OCI-LY1 (cell line): ENCODE results near the gene LSM11.

Source experiments
- H2AFZ ChIP-seq: fragments of 200-600 bp; sonication (generic), shearing (Covaris generic); 2 replicates; pipeline ENCODE4 v1.6.0; 2014; ENCODE audit warnings: antibody characterized with exemption, mild to moderate bottlenecking, low read length
- H3F3A ChIP-seq: fragments of 200-600 bp; sonication (generic), shearing (Covaris generic); 2 replicates; pipeline ENCODE4 v1.6.0; 2014; ENCODE audit warnings: mild to moderate bottlenecking, antibody characterized with exemption, low read length, moderate library complexity; ENCODE audit not compliant: insufficient read depth
- H3K27ac ChIP-seq: fragments of 200-600 bp; sonication (generic); 2 replicates; pipeline ENCODE4 v1.5.1; 2014; ENCODE audit warnings: low read length, mixed run types, mild to moderate bottlenecking, low read depth; ENCODE audit not compliant: poor library complexity, severe bottlenecking
- H3K27me3 ChIP-seq: fragments of 200-600 bp; sonication (generic); 2 replicates; pipeline ENCODE4 v1.6.0; 2014; ENCODE audit warnings: antibody characterized with exemption, mild to moderate bottlenecking, low read length, moderate library complexity; ENCODE audit not compliant: insufficient read depth
- H3K36me3 ChIP-seq: fragments of 200-600 bp; sonication (generic); 2 replicates; pipeline ENCODE4 v1.6.1; 2014; ENCODE audit warnings: mild to moderate bottlenecking, antibody characterized with exemption, low read length, moderate library complexity, mixed read lengths; ENCODE audit not compliant: insufficient read depth
- H3K4me1 ChIP-seq: fragments of 200-600 bp; sonication (generic); 2 replicates; pipeline ENCODE4 v1.5.1; 2014; ENCODE audit warnings: mild to moderate bottlenecking, low read length, moderate library complexity; ENCODE audit not compliant: insufficient read depth, severe bottlenecking
- H3K4me2 ChIP-seq: fragments of 200-600 bp; sonication (generic), shearing (Covaris generic); 2 replicates; pipeline ENCODE4 v1.6.1; 2014; ENCODE audit warnings: low read length
- H3K4me3 ChIP-seq: fragments of 200-600 bp; sonication (generic); 2 replicates; pipeline ENCODE4 v1.5.1; 2014; ENCODE audit warnings: low read length, low read depth, mild to moderate bottlenecking, mixed read lengths; ENCODE audit not compliant: poor library complexity, severe bottlenecking
- H3K79me2 ChIP-seq: fragments of 200-600 bp; shearing (Covaris generic); 2 replicates; pipeline ENCODE4 v1.6.1; 2016; ENCODE audit warnings: mixed run types, low read length, mixed read lengths; ENCODE audit not compliant: insufficient read depth
- H3K9ac ChIP-seq: fragments of 200-600 bp; sonication (generic), shearing (Covaris generic); 2 replicates; pipeline ENCODE4 v1.6.1; 2014; ENCODE audit warnings: mild to moderate bottlenecking, low read length, mixed read lengths
- H3K9me2 ChIP-seq: fragments of 200-600 bp; sonication (generic), shearing (Covaris generic); 2 replicates; pipeline ENCODE4 v1.6.1; 2014; ENCODE audit warnings: low read depth, mild to moderate bottlenecking, low read length, mixed read lengths
- H3K9me3 ChIP-seq: fragments of 200-600 bp; shearing (Covaris generic); 2 replicates; pipeline ENCODE4 v1.6.1; 2014; ENCODE audit warnings: low read length, mixed read lengths
- H4K20me1 ChIP-seq: fragments of 200-600 bp; sonication (generic), shearing (Covaris generic); 2 replicates; pipeline ENCODE4 v1.6.0; 2016; ENCODE audit warnings: mild to moderate bottlenecking, low read length; ENCODE audit not compliant: insufficient read depth
- EZH2 ChIP-seq: fragments of 200-600 bp; sonication (generic), shearing (Covaris generic); IDR thresholded peaks from 2 replicates; pipeline ENCODE4 v1.8.0; 2017; ENCODE audit warnings: borderline replicate concordance, mixed run types, mild to moderate bottlenecking, antibody characterized with exemption, low read length, moderate library complexity, mixed read lengths
- TF ChIP-seq, protein P1 (sequence below): fragments of 200-600 bp; sonication (generic), shearing (Covaris generic); IDR thresholded peaks from 2 replicates; pipeline ENCODE4 v1.5.1; 2017; ENCODE audit warnings: mild to moderate bottlenecking, antibody characterized with exemption, low read length, moderate library complexity, mixed read lengths

The LSM11 gene

DNA sequence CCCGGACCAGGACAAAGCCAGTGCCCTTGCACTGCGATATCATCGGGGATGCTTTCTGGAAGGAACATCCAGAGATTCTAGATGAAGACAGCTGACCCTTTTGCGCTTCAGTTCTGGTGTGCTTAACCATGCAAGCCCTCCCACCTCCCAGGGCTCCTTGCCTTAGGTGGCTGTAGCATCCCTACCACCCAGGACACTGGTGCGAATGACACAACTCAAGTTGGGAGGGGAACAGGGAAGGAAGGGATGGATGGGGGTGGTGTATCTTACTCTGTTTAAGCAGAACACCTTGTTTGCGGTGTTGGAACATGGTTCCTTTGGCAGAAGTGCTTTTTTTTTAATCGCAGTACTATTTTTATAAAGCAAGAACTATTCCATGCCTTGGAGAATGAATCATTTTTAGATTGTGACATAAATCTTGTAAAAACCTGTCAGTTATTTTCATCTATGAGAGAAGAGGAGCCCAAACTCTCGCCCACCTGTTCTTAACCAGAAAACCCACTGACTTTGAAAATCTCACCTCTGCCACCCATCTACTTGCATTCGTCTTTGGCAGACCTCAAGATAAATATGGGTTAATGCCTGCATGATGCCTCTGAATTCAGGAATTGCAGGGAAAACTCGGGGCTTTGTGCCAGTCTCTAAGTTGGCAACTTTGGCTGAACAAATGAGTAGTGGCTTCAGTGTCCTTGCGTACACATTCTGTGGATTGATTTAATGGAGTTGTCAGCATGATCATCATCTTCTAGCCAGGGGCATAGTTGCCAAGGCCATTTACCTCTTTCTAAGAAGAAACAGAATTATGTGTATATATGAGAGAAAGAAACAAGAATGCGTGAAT lies 3.9 kb upstream of the LSM11 start:
- Histone ChIP-seq H3K36me3 (peaks cover 33% of the 10 kb centered on the region), H3K4me3 (no peak overlapping the region), H3K27ac (no peak overlapping the region), H3K9me3 (peaks cover 7% of the 10 kb centered on the region), H3K4me2 (no peak overlapping the region), H3K27me3 (no peaks in the 10 kb centered on the region), H4K20me1 (no peaks in the 10 kb centered on the region), H3K9ac (no peak overlapping the region), H3F3A (no peaks in the 10 kb centered on the region), H3K4me1 (peaks cover 11% of the 10 kb centered on the region), H3K79me2 (no peaks in the 10 kb centered on the region), H2AFZ (no peak overlapping the region), H3K9me2 (no peaks in the 10 kb centered on the region)
- TF ChIP-seq, protein P1, sequence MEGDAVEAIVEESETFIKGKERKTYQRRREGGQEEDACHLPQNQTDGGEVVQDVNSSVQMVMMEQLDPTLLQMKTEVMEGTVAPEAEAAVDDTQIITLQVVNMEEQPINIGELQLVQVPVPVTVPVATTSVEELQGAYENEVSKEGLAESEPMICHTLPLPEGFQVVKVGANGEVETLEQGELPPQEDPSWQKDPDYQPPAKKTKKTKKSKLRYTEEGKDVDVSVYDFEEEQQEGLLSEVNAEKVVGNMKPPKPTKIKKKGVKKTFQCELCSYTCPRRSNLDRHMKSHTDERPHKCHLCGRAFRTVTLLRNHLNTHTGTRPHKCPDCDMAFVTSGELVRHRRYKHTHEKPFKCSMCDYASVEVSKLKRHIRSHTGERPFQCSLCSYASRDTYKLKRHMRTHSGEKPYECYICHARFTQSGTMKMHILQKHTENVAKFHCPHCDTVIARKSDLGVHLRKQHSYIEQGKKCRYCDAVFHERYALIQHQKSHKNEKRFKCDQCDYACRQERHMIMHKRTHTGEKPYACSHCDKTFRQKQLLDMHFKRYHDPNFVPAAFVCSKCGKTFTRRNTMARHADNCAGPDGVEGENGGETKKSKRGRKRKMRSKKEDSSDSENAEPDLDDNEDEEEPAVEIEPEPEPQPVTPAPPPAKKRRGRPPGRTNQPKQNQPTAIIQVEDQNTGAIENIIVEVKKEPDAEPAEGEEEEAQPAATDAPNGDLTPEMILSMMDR, result no peak
- no peak for TF ChIP-seq EZH2

GRCh38 chr5:157740229-157740610 lies 3.3 kb upstream of the LSM11 start:
- no peaks in the 10 kb centered on the region for H3K27me3 ChIP-seq
- H3K9me3 ChIP-seq, result peaks cover 7% of the 10 kb centered on the region
- H3K9ac ChIP-seq, result no peak overlapping the region
- H3F3A ChIP-seq, result no peaks in the 10 kb centered on the region
- peaks cover 33% of the 10 kb centered on the region for H3K36me3 ChIP-seq
- no peaks in the 10 kb centered on the region for H3K79me2 ChIP-seq
- no peaks in the 10 kb centered on the region for H4K20me1 ChIP-seq
- TF ChIP-seq, protein P1, result peak; percentile 60
- TF ChIP-seq EZH2, result no peak
- H3K4me1 ChIP-seq, result peaks cover 18% of the 10 kb centered on the region
- no peak overlapping the region for H3K4me3 ChIP-seq
- no peak overlapping the region for H3K27ac ChIP-seq
- no peak overlapping the region for H2AFZ ChIP-seq
- no peaks in the 10 kb centered on the region for H3K9me2 ChIP-seq
- no peak overlapping the region for H3K4me2 ChIP-seq

- Histone ChIP-seq H3K9me2 (no peaks in the 10 kb centered on the region), H3K4me2 (no peak overlapping the region), H3F3A (no peaks in the 10 kb centered on the region), H4K20me1 (no peaks in the 10 kb centered on the region), H3K4me3 (no peak overlapping the region), H3K27ac (no peak overlapping the region), H3K9ac (no peak overlapping the region), H3K27me3 (no peaks in the 10 kb centered on the region), H3K79me2 (no peaks in the 10 kb centered on the region), H3K4me1 (peaks cover 23% of the 10 kb centered on the region), H3K9me3 (peaks cover 7% of the 10 kb centered on the region), H3K36me3 (peaks cover 33% of the 10 kb centered on the region), H2AFZ (no peak overlapping the region)
- TF ChIP-seq, protein P1, result no peak
- no peak for TF ChIP-seq EZH2
These were observed 2.4 kb upstream of the LSM11 start for GRCh38 chr5:157741131-157741530.
